HG03135 (cell line): ENCODE measurements around the gene USP13.

Experiments
- ATAC-seq: cut with Tn5 transposase; IDR thresholded peaks from one replicate; pipeline ENCODE4 v1.9.1; 2021; ENCODE audit warnings: mild to moderate bottlenecking, moderate library complexity; ENCODE audit not compliant: unreplicated experiment

USP13 gene

DNA sequence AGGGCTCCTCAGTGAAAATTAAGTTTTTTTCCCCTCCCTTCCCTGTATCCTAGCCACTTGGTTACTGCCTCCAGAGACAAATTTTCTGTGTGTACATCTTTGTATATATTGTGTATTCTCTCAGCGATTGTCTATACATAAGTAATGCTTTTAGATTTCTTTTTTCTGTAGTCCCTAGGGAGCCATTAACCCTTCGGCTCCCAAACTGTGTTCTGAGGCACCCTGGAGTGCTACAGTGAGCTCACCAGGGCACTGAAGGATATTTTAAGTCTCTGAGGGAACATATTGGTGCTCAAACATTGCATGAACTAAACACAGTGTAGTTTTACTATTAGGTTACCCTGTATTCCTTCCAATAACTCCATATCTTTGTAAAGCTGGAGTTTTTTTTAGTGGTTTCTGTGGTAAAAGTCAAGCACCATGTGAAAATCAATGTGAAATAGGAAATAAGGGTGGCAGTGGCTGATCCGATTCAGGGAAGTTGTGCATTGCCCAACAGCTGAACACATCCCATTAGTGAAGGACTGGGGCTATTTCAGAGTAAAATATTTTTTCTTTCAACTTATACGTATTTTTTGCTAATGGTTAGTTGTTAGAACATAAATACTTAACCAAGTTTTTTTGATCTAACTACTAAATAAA is 43.0 kb downstream of the USP13 start:
- ATAC-seq = no peak

DNA sequence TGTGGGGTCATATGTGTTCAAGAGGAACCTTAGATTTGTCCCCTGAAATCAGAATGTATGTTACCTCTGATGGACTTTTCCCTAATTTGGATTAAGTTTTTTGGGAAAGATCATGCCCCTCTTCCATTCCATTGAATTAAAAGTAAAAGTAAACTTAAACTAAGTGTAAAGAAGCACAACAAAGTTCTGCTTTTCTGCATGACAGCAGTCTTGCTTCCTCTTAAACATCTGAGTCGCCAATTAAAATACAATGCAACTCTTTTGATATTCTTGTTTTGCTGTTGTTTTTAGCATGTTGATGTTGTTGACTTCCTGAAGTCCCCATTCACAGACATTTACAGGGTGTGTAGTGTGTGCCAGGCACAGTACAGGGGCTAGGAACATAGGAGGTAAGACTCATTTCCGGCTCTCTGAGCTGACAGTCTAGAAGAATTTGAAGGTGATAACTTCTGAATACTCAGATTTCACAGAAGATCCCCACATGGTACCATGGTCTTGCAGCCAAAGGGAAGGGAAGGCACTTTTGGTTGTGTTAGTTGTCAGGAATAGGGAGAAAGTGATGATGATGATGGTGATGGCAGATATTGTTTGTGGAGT is 45.0 kb downstream of the USP13 start:
- ATAC-seq = no peak

DNA sequence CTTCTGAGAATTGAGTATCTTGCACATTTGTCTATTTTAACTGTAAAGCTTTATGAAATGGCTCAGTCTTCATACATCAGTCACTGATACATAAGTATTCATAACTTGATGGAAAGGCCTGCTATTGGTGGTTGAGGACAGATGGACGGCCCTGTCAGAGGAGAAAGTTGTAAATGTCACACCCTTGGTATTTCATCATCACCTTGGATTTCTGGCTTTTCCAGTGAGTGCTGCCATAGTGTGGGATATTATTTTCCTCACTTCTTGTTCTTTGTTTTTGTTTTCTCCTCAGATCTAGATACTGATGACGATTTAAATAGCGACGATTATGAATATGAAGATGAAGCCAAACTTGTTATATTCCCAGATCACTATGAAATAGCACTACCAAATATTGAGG is 47.9 kb downstream of the USP13 start:
- ATAC-seq = no peak

DNA sequence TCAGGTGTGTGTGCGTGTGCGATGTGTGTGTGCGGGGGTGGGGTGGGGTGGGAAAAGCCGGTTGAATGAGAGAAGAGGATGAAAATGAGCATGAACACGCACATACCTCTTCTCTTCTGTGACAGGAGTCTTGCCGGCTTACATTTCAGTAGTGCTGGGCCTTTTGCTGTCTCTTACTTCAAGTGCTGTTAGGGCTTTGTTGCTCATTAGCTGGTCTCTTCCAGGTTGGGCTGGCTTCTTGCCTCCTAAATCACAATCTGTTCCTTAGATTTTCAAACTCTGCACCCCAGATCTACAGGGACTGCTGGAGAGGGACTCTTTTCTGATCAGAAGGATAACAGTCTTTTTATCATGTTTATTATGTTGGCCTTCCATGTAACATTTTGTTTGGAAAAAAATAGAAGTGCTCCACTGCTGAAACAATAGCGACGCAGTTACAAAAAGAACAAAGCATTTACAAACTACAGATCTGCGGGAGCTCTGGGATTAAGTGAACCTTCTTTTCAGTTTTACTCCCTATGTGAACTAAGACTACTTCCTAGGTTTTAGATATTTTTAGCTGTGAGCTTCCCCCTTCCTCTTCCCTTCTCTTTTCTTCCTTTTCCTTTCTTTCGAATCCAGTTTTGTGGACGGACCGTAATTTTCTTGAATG is 48.5 kb downstream of the USP13 start:
- no peak for ATAC-seq

DNA sequence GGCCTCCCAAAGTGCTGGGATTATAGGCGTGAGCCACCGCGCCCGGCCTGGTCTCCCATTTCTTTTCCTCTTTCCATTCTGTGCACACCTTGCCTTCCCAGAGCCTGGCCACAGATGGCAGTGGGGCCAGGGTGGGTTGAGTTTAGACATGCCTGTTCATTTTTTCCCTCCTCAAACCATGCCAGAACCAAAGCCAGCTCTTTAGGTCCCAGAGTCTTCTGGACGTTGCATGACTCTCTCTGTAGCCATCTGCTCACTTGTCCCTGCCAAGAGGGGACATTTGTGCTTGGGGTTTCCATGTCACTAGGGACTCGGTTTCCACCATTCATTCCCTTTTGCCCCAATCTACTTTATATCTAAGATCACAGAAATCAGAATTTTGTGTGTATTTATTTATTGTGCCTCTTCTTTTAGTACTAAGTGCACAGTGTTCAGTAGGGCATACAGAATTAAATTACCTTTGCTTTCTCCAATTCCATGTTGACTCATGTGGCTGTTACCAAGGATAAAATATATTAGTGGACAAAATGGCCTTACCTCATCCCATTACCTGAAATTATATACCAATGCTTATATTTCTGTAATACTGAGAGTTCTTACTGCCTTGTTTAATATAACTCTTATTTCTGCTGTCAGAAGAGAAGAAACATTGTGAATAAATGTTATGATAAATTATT is 49.6 kb downstream of the USP13 start:
- ATAC-seq = no peak

DNA sequence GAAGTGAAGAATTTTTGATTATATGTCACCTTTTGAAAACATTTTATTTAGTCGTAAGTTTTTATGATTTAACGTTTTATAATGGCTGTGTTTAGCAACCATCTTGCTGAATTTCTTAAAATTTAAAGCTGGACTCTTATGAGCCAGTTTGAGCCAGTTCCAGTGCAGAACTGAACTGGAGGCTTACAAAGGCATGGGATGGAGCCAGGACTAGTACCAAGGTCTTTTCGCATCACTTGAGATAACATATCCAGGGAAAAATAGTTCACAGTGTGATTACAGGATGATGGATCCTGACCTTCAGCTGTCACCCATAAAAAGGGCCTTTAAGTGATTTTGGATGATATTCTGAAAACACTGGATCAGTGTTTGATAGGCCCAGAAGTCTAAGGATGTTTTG is 51.0 kb downstream of the USP13 start:
- ATAC-seq = no peak

DNA sequence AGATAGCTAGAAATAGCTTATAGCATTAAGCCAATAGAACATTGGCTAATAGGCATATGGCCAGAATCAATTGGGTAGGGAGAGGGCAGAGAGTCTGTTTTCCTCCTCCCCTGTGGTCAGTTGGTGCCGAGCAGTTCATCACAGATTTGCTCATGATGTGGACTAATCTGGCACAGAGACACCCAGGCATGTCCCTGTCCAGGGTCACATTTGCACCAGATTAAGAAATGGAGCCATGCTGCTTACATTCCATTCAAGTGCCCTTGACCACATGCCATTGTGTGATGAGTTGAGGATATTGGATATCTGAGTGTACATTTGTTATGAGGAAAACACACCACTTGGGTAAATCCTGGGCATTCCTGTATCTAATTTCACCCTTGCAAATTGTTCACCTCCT is 53.4 kb downstream of the USP13 start:
- no peak for ATAC-seq

DNA sequence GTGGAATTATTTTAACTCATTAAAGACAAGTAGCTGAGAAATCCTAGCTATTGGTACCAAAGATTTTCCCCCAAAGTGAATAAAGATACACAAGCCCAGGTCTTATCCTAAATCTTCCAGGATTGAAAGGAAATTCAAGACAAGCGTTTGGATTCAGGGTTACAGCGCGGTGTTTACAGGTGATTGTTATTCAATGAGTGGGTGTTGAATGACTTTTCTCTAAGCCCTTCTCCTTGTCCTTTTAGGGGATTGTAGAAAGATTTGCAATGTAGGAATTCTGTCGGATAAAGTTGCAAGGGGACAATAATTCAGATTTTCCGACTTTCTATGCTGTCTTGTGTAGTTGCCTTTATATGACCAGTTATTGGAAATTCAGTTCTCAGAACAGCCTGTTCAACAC is 57.2 kb downstream of the USP13 start:
- ATAC-seq = no peak

DNA sequence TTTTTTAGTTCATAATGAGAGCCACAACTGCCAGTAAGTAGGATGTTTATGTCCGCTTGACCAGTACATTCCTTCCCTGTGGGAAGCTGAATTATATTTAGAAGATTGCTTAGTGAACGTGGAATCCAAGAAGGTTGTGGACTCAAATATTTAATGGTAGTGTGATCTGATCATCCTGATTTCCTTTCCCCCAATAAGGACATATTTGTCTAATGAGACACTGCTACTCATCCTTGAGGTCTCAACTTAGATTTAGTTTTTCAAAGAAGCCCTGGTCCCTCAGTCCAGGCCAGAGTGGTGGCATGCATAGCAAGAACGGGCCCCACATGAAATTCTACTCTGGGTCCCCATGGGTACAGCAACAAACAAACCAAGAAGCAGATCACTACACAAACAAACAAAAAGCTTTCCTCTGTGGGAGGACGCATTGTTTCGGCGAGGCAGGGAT is 60.8 kb downstream of the USP13 start:
- no peak for ATAC-seq

DNA sequence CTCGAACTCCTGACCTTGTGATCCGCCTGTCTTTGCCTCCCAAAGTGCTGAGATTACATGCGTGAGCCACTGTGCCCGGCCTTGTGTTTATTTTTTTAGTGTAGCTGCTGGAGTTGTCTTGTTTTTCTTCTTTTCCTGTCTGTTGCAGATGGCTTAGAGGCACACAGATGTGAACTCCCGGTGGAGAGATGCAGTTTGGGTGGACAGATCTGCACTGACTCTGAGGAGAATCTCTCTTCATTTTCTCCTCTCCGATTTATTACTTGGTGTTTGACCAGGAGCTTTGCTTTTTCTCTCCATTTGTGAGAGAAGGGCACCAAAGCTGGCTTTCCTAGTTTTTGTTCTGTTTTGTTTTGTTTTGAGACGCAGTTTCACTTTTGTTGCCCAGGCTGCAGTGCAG is 62.7 kb downstream of the USP13 start:
- ATAC-seq = no peak

DNA sequence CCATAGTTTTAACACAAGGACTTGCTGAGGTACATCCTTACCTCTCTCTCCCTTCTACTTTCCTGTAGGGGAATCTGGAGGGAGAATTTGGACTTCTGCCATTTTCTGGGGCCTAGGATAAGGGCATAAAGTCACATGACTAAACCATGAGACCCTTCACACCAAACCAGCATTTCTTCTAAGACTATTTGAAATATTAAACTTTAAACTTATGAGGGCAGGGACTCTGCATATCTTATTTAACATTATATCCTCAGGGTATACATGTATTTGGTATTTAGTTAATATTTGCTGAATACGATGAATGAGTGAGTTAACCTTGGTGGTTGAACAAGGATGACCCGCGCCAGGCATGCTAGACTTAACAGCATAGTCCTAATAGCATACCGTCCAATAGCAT is 63.4 kb downstream of the USP13 start:
- ATAC-seq = no peak

DNA sequence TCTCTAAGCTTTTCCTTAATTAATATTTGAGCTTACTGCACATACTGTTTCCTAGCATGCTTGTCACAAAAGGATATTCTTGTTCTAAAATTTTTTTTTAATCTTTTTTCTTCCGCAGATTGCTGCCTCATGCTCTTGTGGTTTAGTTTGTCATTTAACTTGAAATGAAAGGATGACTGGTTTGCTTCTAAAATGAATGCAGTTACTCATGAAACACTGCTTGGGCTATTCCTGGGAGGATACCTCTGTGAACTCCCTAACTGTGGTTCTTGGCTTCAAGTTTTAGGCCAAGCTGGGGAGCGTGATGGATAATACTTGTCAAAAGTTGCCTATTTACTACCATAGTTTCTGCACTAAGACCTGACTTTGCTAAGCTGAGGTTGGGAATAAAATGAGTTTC is 64.0 kb downstream of the USP13 start:
- ATAC-seq = peak; percentile 60

DNA sequence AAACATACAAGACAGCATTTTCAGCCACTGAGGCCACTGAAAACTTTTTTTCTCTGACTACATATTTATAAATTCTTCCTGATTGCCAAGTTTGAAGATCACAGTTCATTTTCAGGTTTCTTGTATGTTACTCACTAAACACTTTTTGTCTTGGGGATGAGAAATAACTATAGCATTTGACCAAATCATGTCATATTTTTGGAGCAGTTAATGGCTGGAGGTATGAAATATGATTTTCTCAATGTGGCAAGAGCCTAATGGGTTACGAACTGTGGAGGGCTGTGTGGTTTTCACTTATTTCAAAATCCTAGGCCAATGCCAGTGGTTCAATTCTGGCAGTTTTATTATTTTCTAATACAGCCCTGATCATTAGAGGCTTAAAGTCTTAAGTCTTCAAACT is 64.4 kb downstream of the USP13 start:
- ATAC-seq = no peak

DNA sequence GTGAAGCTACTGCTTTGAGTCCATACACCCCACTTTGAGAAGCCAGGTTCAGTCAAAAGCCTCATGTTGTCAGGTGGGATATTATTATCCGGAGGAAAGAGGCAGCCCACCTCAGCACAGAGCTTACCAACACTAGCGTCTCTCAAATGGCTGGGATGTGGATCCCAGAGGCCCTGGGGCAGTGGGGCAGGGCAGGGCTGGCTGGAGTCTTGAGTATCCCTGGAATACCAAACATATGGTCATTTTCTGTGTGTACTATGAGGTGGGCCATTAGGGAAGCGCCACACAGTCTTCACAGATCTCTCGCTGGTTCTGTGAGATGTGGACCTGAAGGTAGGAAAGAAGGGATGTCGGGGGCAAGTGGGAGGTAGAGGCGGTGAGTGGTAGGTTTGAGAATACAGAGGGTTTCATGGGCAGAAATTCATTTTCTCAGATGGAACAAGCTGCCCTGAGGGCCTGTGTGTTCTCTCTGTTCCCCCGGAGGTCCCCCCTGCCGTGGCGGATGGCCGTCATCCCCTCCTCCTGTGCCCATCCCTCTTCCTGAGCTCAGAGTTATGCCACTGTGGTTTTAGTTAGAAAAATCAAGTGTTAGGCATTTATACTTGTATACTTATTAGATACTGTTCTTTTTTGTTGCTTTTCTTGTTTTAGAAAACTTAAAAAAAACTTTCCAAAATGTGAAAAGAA is 66.4 kb downstream of the USP13 start:
- ATAC-seq = no peak

DNA sequence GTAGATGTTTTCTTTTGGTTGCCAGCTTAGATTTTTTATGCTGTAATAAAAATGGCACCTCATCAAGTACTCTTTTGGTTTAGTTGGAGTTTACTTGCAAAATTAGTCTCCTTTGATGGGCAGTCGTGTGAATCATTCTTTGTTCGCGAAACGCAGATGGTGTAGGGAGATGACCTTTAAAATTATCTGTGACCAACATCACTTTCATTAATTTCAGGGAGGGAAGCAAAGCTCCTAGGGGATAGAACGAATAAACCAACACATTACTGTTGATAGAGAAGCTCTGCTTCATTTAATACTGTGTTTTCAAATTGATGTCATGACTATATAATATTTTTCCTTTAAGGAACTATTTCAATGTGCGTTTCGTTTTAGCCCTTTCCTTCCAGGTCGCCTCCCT is 67.4 kb downstream of the USP13 start:
- no peak for ATAC-seq

DNA sequence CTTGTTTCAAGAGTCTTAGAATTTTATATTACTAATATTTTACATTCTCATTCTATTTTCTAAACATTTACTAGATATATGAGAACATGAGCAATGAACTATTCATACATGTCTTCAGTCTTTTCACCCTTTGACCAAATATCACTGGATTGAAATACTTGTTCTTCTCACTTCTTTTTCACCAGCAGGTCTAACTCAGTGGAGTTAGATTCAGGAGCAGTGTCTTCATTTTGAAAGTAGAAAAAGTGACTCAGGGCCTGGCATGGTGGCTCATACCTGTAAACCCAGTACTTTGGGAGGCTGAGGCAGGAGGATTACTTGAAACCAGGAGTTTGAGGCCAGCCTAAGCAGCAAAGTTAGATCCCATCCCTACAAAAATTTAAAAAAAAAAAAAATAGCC is 70.8 kb downstream of the USP13 start:
- ATAC-seq = no peak

DNA sequence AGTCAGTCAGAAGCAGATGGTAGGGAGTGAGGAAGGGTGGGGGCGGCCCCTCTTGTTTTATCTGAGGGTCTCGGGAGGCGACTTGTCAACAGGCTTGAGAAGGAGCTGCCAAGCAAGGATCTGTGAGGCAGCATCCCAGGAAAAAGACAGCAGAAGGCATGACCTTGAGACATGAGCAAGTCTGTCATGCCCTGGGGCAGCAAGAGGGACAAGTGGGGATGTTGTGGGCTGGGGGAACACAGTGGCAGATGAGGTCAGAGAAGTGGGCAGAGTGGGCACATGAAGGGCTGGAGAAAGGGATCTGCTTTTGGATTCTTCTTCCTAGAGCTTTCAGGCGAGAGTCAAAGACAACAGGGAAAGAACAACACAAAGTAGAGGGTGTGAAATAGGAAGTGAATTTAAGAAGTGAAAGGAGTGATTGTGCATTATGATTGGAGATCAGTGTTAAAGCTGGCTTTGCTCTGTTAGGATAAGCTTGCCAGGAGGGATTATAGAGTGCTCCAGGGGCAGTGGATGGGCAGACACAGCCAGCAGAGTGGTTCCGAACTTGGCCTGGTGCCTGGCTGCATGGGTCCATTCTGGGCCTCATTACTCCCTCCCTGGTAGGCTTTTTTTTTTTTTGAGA is 73.3 kb downstream of the USP13 start:
- no peak for ATAC-seq

DNA sequence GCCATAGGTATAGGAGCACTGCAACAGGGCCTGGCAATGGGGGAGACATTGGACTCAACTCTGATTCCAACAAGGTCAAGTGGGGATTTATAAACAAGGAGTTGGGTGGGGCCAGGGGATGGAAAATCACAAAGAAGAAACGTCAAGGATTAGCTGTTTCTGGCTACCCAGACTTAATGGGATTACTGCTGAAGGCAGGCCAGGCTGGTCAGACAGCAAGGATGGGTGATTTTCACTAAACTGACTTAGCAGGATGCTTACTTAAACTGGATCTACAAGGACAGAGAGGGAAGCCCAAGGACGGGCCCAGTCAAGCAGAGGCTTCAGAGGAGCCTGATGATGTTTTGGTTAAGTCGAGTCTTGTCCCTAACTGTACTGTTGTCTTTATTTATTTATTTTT is 76.2 kb downstream of the USP13 start:
- ATAC-seq = no peak

DNA sequence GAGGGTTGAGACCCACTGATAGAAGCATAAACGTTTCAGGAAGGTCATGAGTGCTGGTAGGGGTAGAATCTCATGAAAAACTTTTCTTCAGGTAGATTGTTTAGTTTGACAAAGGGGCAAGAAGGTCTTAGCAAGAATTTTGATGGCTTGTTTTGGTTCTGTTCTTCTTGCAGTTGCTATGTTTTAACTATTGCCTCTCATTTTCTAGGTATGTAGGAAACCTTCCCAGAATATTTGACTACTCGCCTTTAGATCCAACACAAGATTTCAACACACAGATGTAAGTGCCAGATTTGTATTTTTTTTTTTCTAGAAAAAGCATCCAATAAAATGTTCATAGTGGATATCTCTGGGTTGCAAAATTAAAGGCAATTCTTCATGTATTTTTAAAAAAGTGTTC is 77.1 kb downstream of the USP13 start:
- no peak for ATAC-seq

DNA sequence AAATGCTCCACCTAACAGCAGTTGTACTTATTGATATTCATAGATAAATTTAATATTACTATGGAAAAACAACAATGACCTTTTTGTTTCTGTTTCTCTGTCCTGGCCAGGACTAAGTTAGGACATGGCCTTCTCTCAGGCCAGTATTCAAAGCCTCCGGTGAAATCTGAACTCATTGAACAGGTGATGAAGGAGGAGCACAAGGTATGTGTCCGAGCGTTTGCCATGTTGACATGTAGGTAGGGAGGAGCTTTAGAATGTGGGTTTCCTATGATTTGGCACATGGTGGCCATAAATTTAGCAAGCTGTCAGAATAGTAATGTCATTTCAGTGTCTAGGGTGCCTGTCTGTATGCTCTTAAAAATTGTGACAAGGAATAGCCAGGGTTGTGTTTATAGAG is 77.7 kb downstream of the USP13 start:
- ATAC-seq = no peak

DNA sequence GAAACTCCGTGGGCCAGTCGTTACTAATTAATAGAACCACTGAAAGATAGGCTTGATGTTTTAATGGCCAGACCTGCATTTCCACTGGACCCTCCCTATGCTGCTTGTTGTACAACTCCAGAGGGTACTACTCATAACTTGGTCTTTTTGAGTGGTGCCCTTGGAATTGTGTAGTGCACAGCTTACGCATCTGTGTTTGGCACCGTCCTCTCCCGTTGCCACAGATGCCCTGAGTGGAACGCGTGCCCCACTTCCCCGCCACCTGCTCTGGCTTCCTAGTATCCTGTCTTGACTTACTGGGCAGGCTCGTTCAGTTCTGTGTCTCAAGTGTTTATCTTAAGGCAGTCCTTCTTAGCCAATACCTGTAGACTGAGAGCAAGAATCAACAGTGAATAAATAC is 78.7 kb downstream of the USP13 start:
- ATAC-seq = no peak
